ENCODE measurements around the gene EHMT1. TPM values are rescaled to one million over a fixed set of nuclear protein-coding genes. Genes with fewer than 3 reads are reported as not detected.

Gene EHMT1
- total RNA-seq, 1 experiment from 2014 or later, result 112 TPM

DNA sequence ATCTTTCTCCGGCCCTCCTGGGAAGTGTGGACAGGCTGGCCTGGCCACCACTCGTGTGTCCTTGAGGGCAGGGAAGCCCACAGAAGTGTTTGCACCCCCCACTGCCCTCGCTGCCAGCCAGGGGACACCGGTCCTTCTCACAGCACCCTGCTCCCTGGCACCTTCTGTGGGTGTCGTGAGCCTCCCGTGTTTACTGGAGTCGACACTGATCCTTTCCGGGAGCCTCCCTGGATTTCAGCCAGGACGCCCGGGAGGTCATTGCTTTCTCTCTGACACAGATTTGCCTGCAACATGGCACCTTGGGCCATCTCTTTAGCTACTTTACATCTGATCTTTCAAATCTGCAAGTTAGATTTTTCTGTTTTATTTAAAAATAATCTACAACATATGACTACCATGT is 138.3 kb downstream of the EHMT1 start:
- no peak overlapping the region for H2BK15ac ChIP-seq (ENCODE audit: low read depth, low read length)

More for the DNA sequence above, 138.3 kb downstream of the EHMT1 start:
- H3K27ac Mint-ChIP-seq, result peak overlapping the region in 1 of 3 experiments; percentile 61; a peak in 2 of 7 replicates
- no peaks in the 10 kb centered on the region for H3K79me2 ChIP-seq (ENCODE audit: insufficient read depth, low read length)
- H3K4me1 ChIP-seq (ENCODE audit: insufficient read depth, low read length), result no peaks in the 10 kb centered on the region
- no peaks in the 10 kb centered on the region for H3K23me2 ChIP-seq (ENCODE audit: insufficient read length, low read depth, low read length, poor library complexity, severe bottlenecking)
- H3K27me3 Mint-ChIP-seq (ENCODE audit: low read depth), result no peaks in the 10 kb centered on the region
- H3K79me1 ChIP-seq (ENCODE audit: insufficient read depth, low read depth, low read length, poor library complexity, severe bottlenecking), result no peaks in the 10 kb centered on the region
- H3K23ac ChIP-seq (ENCODE audit: insufficient read length, low read depth, low read length), result no peak overlapping the region
- H3T11ph ChIP-seq (ENCODE audit: low read length), result no peak overlapping the region
- no peak overlapping the region for H4K5ac ChIP-seq (ENCODE audit: insufficient read length, low read depth, low read length)
- H3K27me3 ChIP-seq (ENCODE audit: insufficient read depth, low read length), result no peaks in the 10 kb centered on the region
- H4K91ac ChIP-seq (ENCODE audit: insufficient read length, low read depth, low read length), result no peak overlapping the region
- H3K4me3 Mint-ChIP-seq, result no peak overlapping the region
- H2AK5ac ChIP-seq (ENCODE audit: insufficient read length, low read length), result no peak overlapping the region
- peaks cover 58 to 87% (median 85%) of the 10 kb centered on the region in 3 experiments for H3K36me3 Mint-ChIP-seq (ENCODE audit: insufficient read depth in 1 of 3, low read depth in 3 of 3)
- no peak overlapping the region for H3K56ac ChIP-seq (ENCODE audit: insufficient read length, low read depth, low read length)
- H2BK12ac ChIP-seq (ENCODE audit: insufficient read length, low read depth, low read length), result no peak overlapping the region
- H3K4me1 Mint-ChIP-seq, result peaks cover 11 to 13% of the 10 kb centered on the region in 2 experiments
- no peak overlapping the region for H3K18ac ChIP-seq (ENCODE audit: insufficient read length, low read depth, low read length)
- no peak overlapping the region for H2BK120ac ChIP-seq (ENCODE audit: low read depth, low read length, poor library complexity, severe bottlenecking)
- H3K4ac ChIP-seq (ENCODE audit: low read depth, low read length), result no peak overlapping the region
- H3K9me3 Mint-ChIP-seq, result peaks cover 0 to 4% of the 10 kb centered on the region in 2 experiments; a peak in 1 of 5 replicates
- no peak overlapping the region for H2BK20ac ChIP-seq (ENCODE audit: low read depth, low read length, poor library complexity, severe bottlenecking)
- TF ChIP-seq, protein P1, sequence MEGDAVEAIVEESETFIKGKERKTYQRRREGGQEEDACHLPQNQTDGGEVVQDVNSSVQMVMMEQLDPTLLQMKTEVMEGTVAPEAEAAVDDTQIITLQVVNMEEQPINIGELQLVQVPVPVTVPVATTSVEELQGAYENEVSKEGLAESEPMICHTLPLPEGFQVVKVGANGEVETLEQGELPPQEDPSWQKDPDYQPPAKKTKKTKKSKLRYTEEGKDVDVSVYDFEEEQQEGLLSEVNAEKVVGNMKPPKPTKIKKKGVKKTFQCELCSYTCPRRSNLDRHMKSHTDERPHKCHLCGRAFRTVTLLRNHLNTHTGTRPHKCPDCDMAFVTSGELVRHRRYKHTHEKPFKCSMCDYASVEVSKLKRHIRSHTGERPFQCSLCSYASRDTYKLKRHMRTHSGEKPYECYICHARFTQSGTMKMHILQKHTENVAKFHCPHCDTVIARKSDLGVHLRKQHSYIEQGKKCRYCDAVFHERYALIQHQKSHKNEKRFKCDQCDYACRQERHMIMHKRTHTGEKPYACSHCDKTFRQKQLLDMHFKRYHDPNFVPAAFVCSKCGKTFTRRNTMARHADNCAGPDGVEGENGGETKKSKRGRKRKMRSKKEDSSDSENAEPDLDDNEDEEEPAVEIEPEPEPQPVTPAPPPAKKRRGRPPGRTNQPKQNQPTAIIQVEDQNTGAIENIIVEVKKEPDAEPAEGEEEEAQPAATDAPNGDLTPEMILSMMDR (conservative IDR thresholded peaks at IDR 0.05), result no peak
- H3K9me3 ChIP-seq (ENCODE audit: control insufficient read depth, low read depth, low read length), result no peaks in the 10 kb centered on the region
- H3K14ac ChIP-seq (ENCODE audit: insufficient read depth, low read length), result no peak overlapping the region
- no peak overlapping the region for H4K8ac ChIP-seq (replicated peaks; ENCODE audit: insufficient read length, low read depth, low read length)
- no peak overlapping the region for H2BK5ac ChIP-seq (ENCODE audit: insufficient read length, low read length)
- H4K20me1 ChIP-seq (ENCODE audit: control insufficient read depth, insufficient read depth, insufficient read length), result no peaks in the 10 kb centered on the region
- no peak for DNase-seq
- no CpG with 5 or more reads among the region's 10 CpGs for WGBS (ENCODE audit: extremely low coverage, insufficient read length, low lambda C conversion rate)
- no peak overlapping the region for H3K9ac ChIP-seq (ENCODE audit: extremely low read depth, insufficient read length, low read length)
- H3K4me2 ChIP-seq (ENCODE audit: insufficient read depth, insufficient read length, low read length), result no peak overlapping the region
- H2AFZ ChIP-seq (ENCODE audit: low read length), result no peak overlapping the region
- no peak overlapping the region for H3K27ac ChIP-seq (ENCODE audit: insufficient read length, low read depth, low read length)

Measured in H9 (cell line).